ENCODE measurements around the gene MAP2K7. TPM values are rescaled to one million over a fixed set of nuclear protein-coding genes. Genes with fewer than 3 reads are reported as not detected.

The MAP2K7 gene
- total RNA-seq, 4 donors from 2014 or later: 13.9 to 23.4 (median 17.9) TPM

DNA sequence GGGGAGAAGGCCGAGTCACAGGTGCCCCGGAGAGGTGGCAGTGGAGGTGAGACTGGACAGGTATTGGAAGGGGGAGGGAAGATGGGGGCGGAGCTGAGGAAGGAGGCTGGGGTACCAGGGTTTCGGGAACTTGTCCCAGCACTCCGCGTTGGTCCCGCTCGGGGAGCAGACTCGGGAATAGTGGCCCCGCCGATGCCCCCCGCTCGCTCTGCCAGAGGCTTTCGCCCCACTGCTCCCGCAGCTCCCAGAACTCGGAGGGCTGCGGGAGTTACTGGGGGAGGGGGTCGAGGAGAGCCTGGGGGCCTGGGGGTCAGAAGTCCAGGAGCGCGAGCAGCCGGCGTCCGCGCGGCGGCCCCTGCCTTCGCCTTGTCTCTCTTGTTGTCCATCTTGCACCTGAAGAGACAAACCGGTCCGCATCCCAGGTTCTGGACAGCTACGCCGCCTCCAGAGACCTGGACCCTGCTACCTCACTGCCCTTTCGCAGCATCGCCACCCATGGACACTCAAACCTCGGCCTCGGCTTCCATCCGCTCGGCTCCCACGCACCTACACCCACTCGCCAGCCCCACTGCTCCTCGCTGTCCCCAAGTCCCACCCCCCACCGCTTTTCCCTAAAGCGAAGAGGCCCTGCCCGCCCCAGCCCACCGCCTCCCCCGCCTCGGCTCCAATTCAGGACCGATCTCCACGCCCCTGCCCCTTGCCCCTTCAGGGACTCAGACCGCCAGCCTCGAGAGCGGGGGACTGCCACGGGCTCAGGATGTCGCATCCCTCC, 30.2 kb upstream of the MAP2K7 start:
- Histone ChIP-seq H3K27me3 (peaks cover 59% of the 10 kb centered on the region), H3K27ac (no peak overlapping the region), H3K9me3 (no peaks in the 10 kb centered on the region), H3K4me3 (peak overlapping the region in 1 of 2 donors; percentile 43), H3K4me1 (peaks cover 0 to 60% (median 22%) of the 10 kb centered on the region in 3 donors), H3K36me3 (no peaks in the 10 kb centered on the region)
- no peak for ATAC-seq
- 22% methylated on average over 11 of the region's 53 CpGs; no CpG with 5 or more reads in 1 of the 2 donors for WGBS, 2 donors (ENCODE audit: low coverage in 1 of 2)
- TF ChIP-seq POLR2AphosphoS5 (IDR thresholded peaks at IDR 0.05): no peak
- TF ChIP-seq, protein P1, sequence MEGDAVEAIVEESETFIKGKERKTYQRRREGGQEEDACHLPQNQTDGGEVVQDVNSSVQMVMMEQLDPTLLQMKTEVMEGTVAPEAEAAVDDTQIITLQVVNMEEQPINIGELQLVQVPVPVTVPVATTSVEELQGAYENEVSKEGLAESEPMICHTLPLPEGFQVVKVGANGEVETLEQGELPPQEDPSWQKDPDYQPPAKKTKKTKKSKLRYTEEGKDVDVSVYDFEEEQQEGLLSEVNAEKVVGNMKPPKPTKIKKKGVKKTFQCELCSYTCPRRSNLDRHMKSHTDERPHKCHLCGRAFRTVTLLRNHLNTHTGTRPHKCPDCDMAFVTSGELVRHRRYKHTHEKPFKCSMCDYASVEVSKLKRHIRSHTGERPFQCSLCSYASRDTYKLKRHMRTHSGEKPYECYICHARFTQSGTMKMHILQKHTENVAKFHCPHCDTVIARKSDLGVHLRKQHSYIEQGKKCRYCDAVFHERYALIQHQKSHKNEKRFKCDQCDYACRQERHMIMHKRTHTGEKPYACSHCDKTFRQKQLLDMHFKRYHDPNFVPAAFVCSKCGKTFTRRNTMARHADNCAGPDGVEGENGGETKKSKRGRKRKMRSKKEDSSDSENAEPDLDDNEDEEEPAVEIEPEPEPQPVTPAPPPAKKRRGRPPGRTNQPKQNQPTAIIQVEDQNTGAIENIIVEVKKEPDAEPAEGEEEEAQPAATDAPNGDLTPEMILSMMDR (IDR thresholded peaks at IDR 0.05): no peak
- no peak for TF ChIP-seq EP300 (IDR thresholded peaks at IDR 0.05)
- no peak for TF ChIP-seq POLR2A (IDR thresholded peaks at IDR 0.05)

DNA sequence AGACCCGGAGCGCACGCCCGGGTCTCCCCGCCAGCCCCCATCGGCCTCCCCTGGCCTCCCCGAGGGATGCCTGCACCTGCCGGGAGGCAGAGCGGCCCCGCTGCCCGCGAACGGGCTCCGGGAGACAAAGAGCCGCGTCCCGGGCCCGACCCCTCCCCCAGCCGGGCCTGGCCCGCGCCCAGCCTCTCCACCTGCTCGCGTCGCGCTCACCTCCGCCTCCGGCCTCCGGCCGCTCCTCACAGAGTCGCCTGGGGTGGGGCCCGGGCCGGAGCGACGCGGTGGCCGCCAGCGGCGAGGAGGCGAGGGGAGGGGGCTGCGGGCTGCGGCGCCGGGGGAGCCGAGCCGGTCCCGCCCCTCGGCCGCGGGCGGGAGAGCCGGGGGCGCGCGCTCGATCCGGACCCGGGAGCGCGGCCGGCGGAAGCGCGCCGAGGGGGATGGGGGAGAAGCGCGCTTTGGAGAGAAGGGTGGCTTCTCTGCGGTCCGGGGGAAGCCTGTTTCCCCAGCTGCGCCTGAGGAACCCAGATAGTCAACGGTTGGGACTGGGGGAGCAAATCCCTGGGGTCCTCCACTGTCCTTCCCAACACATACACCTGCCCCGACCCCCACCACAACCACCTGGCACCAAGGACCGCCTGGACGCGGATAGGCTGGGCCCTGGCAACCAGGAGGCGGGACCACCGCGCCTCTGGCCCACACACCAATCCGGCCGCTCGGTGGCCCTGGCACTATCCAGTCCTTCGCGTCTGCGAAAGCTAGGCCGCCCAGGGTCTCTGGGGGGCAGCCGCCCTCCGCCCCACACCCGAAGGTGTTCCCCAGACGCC, 29.4 kb upstream of the MAP2K7 start, which contains the start of gene PRR36:
PRR36 (minus strand) TSS at position 315 of the 821 bp plus-strand sequence. CDS start 701 bp downstream, outside the sequence.
- TF ChIP-seq POLR2AphosphoS5 (IDR thresholded peaks at IDR 0.05): no peak
- TF ChIP-seq EP300 (IDR thresholded peaks at IDR 0.05): no peak
- TF ChIP-seq, protein P1 (IDR thresholded peaks at IDR 0.05): no peak
- no peak for TF ChIP-seq POLR2A (IDR thresholded peaks at IDR 0.05)
- H3K27ac ChIP-seq: no peak within 1 kb of the TSS
- H3K4me1 ChIP-seq: peaks cover 0 to 53% (median 21%) of the 10 kb centered on the region in 3 donors
- no peak for ATAC-seq
- WGBS, 2 donors (ENCODE audit: low coverage in 1 of 2): no CpG with 5 or more reads among the region's 88 CpGs
- peak within 1 kb of the TSS in 1 of 2 donors; percentile 43 for H3K4me3 ChIP-seq
- no peaks in the 10 kb centered on the region for H3K9me3 ChIP-seq
- H3K36me3 ChIP-seq: no peaks in the 10 kb centered on the region
- peaks cover 62% of the 10 kb centered on the region for H3K27me3 ChIP-seq

DNA sequence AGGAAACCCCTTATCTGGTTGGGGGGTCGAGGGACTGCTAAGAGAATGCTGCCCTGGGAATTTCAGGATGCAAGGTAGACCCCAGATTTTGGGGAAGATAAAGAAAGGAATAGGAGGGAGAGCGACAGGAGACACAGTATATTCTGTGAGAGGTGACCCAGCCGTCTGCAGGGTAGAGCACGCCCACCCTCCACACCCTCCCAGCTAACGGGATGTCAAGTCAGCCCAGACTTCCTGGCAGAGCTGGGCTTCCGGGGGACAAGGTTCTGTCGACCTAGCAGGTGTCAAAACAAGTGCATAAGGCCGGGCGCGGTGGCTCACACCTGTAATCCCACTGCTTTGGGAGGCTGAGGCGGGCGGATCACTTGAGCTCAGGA, 28.8 kb upstream of the MAP2K7 start:
- no peak for ATAC-seq
- H3K27ac ChIP-seq: no peak overlapping the region
- TF ChIP-seq, protein P1 (IDR thresholded peaks at IDR 0.05): no peak
- TF ChIP-seq EP300 (IDR thresholded peaks at IDR 0.05) (no peak), POLR2AphosphoS5 (IDR thresholded peaks at IDR 0.05) (no peak), POLR2A (IDR thresholded peaks at IDR 0.05) (no peak)
- no peaks in the 10 kb centered on the region for H3K9me3 ChIP-seq
- H3K27me3 ChIP-seq: peaks cover 67% of the 10 kb centered on the region
- H3K4me3 ChIP-seq: no peak overlapping the region
- H3K4me1 ChIP-seq: peaks cover 0 to 47% (median 18%) of the 10 kb centered on the region in 3 donors
- H3K36me3 ChIP-seq: no peaks in the 10 kb centered on the region
- WGBS, 2 donors (ENCODE audit: low coverage in 1 of 2): 20 to 23% methylated on average over 2 to 8 of the region's 12 CpGs

DNA sequence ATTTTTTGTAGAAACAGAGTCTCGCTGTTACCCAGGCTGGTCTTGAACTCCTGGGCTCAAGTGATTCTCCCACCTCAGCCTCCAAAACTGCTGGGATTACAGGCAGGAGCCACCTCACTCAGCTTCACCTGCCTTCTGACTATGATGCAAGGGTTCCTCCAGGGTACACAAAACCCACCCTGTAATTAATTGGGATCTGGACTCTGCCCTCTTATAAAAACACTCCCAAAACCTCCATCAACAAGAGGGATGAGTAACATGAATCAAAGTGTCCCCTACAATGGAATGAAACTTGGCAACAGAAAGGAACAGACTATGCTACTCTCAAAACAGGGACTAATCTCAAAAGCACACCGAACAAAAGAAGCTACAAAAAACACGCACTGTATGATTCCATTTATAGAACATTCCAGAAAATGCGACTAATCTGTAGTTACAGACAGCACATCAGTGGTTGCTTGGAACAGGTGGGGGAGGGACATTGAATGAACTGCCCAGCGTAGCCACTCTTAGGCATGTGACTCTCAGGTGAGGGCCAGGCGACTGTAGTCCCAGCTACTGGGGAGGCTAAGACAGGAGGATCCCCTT, 26.3 kb upstream of the MAP2K7 start:
- 64 to 88% methylated on average over 5 to 6 of the region's 6 CpGs for WGBS, 2 donors (ENCODE audit: low coverage in 1 of 2)
- peaks cover 73% of the 10 kb centered on the region for H3K27me3 ChIP-seq
- ATAC-seq: no peak

More for the DNA sequence above, 26.3 kb upstream of the MAP2K7 start:
- no peak overlapping the region for H3K4me3 ChIP-seq
- H3K4me1 ChIP-seq: peaks cover 0 to 24% (median 14%) of the 10 kb centered on the region in 3 donors
- TF ChIP-seq, protein P1 (IDR thresholded peaks at IDR 0.05): no peak
- TF ChIP-seq POLR2AphosphoS5 (IDR thresholded peaks at IDR 0.05): no peak
- TF ChIP-seq EP300 (IDR thresholded peaks at IDR 0.05): no peak
- TF ChIP-seq POLR2A (IDR thresholded peaks at IDR 0.05): no peak
- no peaks in the 10 kb centered on the region for H3K36me3 ChIP-seq
- H3K9me3 ChIP-seq: no peaks in the 10 kb centered on the region
- H3K27ac ChIP-seq: no peak overlapping the region

Data from gastroesophageal sphincter (tissue), 4 donors.